Subcutaneous adipose tissue (tissue), 4 donors: Measurements from ENCODE around the gene ADCY5. TPM values are rescaled to one million over a fixed set of nuclear protein-coding genes. Genes with fewer than 3 reads are reported as not detected.

Experiments used
- CTCF ChIP-seq: fragments of 450-650 bp; IDR thresholded peaks from one replicate; pipeline ENCODE4 v1.5.1; 2016; ENCODE audit warnings: low read depth, mild to moderate bottlenecking, control low read depth, antibody characterized with exemption, moderate library complexity
- total RNA-seq, 4 donors: library from RNA; depleted of rRNA; stranded (reverse); fragments of >200 nt; gene quantifications; one replicate each; pipeline ENCODE4 v1.1.0, GENCODE V29; 2016

The ADCY5 gene
- total RNA-seq, 4 donors from 2014 or later = 16.1 to 52.2 (median 38.0) TPM

- TF ChIP-seq CTCF = no peak
Measured at GRCh38 chr3:123420416-123420968, 28.4 kb downstream of the ADCY5 start.

- no peak for TF ChIP-seq CTCF
Measured at GRCh38 chr3:123419850-123420297, 29.0 kb downstream of the ADCY5 start.

- no peak for TF ChIP-seq CTCF
Measured at GRCh38 chr3:123419181-123419849, 29.6 kb downstream of the ADCY5 start.

- no peak for TF ChIP-seq CTCF
Measured at GRCh38 chr3:123416647-123417046, 32.2 kb downstream of the ADCY5 start.

- TF ChIP-seq CTCF = no peak
Measured at GRCh38 chr3:123416173-123416572, 32.7 kb downstream of the ADCY5 start.

GRCh38 chr3:123414973-123415775 is 33.7 kb downstream of the ADCY5 start:
- no peak for TF ChIP-seq CTCF

- no peak for TF ChIP-seq CTCF
Measured at GRCh38 chr3:123412811-123413604, 35.9 kb downstream of the ADCY5 start.
